HG02642 (cell line): ENCODE measurements around the gene ADORA3.

Experiments used
- ATAC-seq: cut with Tn5 transposase; IDR thresholded peaks from one replicate; pipeline ENCODE4 v1.9.1; 2021; ENCODE audit warnings: mild to moderate bottlenecking; ENCODE audit not compliant: unreplicated experiment, poor library complexity

ADORA3 gene

GRCh38 chr1:111450185-111450584, 53.2 kb downstream of the ADORA3 start:
- ATAC-seq = no peak

- no peak for ATAC-seq
Measured at GRCh38 chr1:111449703-111450017, 53.8 kb downstream of the ADORA3 start.
